Heart left ventricle (tissue), 16 donors: Measurements from ENCODE around the gene AHCYL1. TPM values are rescaled to one million over a fixed set of nuclear protein-coding genes. Genes with fewer than 3 reads are reported as not detected.

Experiments
- ATAC-seq, 4 donors: fragments of 200-7000 bp; cut with Tn5 transposase; one replicate each; pipeline ENCODE4 v1.9.1; 2020 to 2022; ENCODE audit warnings: moderate library complexity in 4 of 4, mild to moderate bottlenecking in 3 of 4, moderate number of reproducible peaks in 1 of 4
- DNase-seq, 5 donors: peaks; one replicate each; pipeline ENCODE4 v3.0.0-alpha.2; 2020
- H3K27ac ChIP-seq, 12 donors: fragments of 200-600 bp; sonication (generic) in 4 of 12; one replicate each; pipeline versions ENCODE4 v1.5.0 to v1.8.0; 2016 to 2022; ENCODE audit warnings: mild to moderate bottlenecking in 2 of 12
- H3K27me3 ChIP-seq, 9 donors: fragments of 200-600 bp; sonication (generic) in 2 of 9; one replicate each; pipeline versions ENCODE4 v1.5.1 to v1.8.0; 2016 to 2022; ENCODE audit warnings: mild to moderate bottlenecking in 3 of 9
- H3K36me3 ChIP-seq, 9 donors: fragments of 200-600 bp; sonication (generic) in 2 of 9; one replicate each; pipeline versions ENCODE4 v1.5.0 to v1.8.0; 2018 to 2022; ENCODE audit warnings: mild to moderate bottlenecking in 2 of 9
- H3K4me1 ChIP-seq, 12 donors: fragments of 200-600 bp; sonication (generic) in 4 of 12; one replicate each; pipeline versions ENCODE4 v1.5.0 to v1.8.0; 2016 to 2022; ENCODE audit warnings: mild to moderate bottlenecking in 3 of 12
- H3K4me3 ChIP-seq, 12 donors: fragments of 200-600 bp; sonication (generic) in 4 of 12; one replicate each; pipeline versions ENCODE4 v1.5.0 to v1.8.0; 2017 to 2022; ENCODE audit warnings: mild to moderate bottlenecking in 9 of 12, moderate library complexity in 4 of 12
- H3K9me3 ChIP-seq, 12 donors: fragments of 200-600 bp; sonication (generic) in 4 of 12; one replicate each; pipeline versions ENCODE4 v1.5.0 to v1.8.0; 2016 to 2022; ENCODE audit warnings: mild to moderate bottlenecking in 1 of 12
- POLR2A ChIP-seq, 2 donors: fragments of 450-650 bp; IDR thresholded peaks; one replicate each; pipeline ENCODE4 v1.6.1; 2017; ENCODE audit warnings: antibody characterized with exemption in 2 of 2, mild to moderate bottlenecking in 2 of 2, moderate library complexity in 2 of 2
- WGBS, 4 donors: extraction: QIAGEN DNeasy Blood & Tissue Kit in 2 of 4; methylation state at CpG; one replicate each; pipeline versions ENCODE4 v1.1.5 to v1.1.7; 2013 to 2018; 5-methylcytosine and 5-hydroxymethylcytosine counted together
- intact Hi-C, 10 donors: fragments of 100-400 bp; cut with DNase I; formaldehyde crosslinking; loops; one replicate each; pipeline versions ENCODE4 v1.11.1 to v1.14.2; 2022
- polyA plus RNA-seq, 2 donors: library from polyadenylated mRNA; stranded (reverse); fragments of 200-250 nt; gene quantifications; one replicate each; pipeline ENCODE4 v1.2.3, GENCODE V29; 2013
- total RNA-seq, 9 donors: library from RNA; depleted of rRNA in 2 of 9; stranded (reverse); fragments of >200 nt in 2 of 9; fragmentation: NEBNext Ultra II Directional in 3 of 9; extraction: Animal tissue kit (Norgen Biotek cat#: 25700) in 3 of 9; gene quantifications; one replicate each; pipeline versions ENCODE4 v1.1.0 to v1.2.4, GENCODE V29; 2016 to 2023
- TF ChIP-seq, protein P1 (sequence below), 12 donors: fragments of 200-600 bp; sonication (generic) in 4 of 12; IDR thresholded peaks; one replicate each; pipeline versions ENCODE4 v1.5.0 to v1.8.0; 2018 to 2022; ENCODE audit warnings: antibody characterized with exemption in 12 of 12, mild to moderate bottlenecking in 5 of 12
- donor health status: ischemic (EF 13 %, LVEDD 7.1; RV severe dilation, severe dysfunction).
- donor health status: healthy with polysubstance abuse.
- donor health status: DM: no; HTN: yes; CAD: no.
- donor health status: DM: no; HTN: no; CAD: no.
- donor health status: ischemic (EF 25% LVEDD 6.9; RV normal size, moderate dysfunction).
- donor health status: ischemic (EF 25% LVEDD 5.7; RV mildly dilated, moderate dysfunction).
- donor health status: healthy.
- donor health status: DM: yes; HTN: yes; CAD: no.
- donor health status: ischemic (EF 35%, LVEDD 5.7; RV mildly dilated, moderate dysfunction).
- donor health status: nonischemic (EF 11% LVEDD 7.7; RV severe dilation, severe dysfunction).
- donor health status: DM: yes; HTN: yes; CAD: no.
- donor health status: PGD.
- donor health status: ischemic (EF 29% LVEDD 5.4; RV normal size, mild dysfunction).
- donor health status: nonischemic (EF 23%, LVEDD 6.1; RV moderate dilation, normal function).

The AHCYL1 gene
- total and polyA plus RNA-seq, 11 donors: 23.8 to 56.7 (median 42.1) TPM

GRCh38 chr1:109994654-109995053, 10.1 kb downstream of the AHCYL1 start:
- Histone ChIP-seq H3K4me3 (no peak overlapping the region), H3K27me3 (no peaks in the 10 kb centered on the region), H3K9me3 (no peaks in the 10 kb centered on the region), H3K36me3 (peaks cover 0 to 24% (median 4%) of the 10 kb centered on the region in 9 donors), H3K27ac (peak overlapping the region in 1 of 12 donors; percentile 21), H3K4me1 (peaks cover 5 to 79% (median 35%) of the 10 kb centered on the region in 12 donors)
- TF ChIP-seq POLR2A (IDR thresholded peaks at IDR 0.05): no peak
- TF ChIP-seq, protein P1, sequence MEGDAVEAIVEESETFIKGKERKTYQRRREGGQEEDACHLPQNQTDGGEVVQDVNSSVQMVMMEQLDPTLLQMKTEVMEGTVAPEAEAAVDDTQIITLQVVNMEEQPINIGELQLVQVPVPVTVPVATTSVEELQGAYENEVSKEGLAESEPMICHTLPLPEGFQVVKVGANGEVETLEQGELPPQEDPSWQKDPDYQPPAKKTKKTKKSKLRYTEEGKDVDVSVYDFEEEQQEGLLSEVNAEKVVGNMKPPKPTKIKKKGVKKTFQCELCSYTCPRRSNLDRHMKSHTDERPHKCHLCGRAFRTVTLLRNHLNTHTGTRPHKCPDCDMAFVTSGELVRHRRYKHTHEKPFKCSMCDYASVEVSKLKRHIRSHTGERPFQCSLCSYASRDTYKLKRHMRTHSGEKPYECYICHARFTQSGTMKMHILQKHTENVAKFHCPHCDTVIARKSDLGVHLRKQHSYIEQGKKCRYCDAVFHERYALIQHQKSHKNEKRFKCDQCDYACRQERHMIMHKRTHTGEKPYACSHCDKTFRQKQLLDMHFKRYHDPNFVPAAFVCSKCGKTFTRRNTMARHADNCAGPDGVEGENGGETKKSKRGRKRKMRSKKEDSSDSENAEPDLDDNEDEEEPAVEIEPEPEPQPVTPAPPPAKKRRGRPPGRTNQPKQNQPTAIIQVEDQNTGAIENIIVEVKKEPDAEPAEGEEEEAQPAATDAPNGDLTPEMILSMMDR (IDR thresholded peaks at IDR 0.05): no peak
- DNase-seq: no peak
- WGBS, 4 donors: 78 to 95% (median 88%) methylated on average over 1 of the region's 1 CpG
- intact Hi-C loops: no loop called here
- no peak for ATAC-seq

DNA sequence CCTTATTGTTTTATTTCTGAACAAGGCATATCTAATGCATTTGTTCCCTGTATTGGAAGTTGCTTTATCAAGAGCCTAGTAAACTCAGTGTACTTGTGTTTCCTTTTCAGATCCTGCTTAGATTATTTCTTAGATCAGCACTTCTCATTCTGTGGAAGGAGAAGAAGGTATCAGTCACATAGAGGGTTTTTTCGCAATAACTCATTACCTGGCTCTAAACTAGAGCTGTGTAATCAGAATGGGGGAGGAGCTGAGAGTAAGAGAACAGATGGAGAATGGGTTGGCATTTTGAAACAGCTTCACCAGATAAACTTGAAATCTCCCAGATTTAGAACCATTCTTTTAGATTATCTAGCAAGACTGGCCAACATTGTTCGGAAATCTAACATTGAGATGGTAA, 11.0 kb downstream of the AHCYL1 start:
- WGBS, 4 donors: 96 to 100% (median 98%) methylated on average over 2 of the region's 2 CpGs
- H3K9me3 ChIP-seq: no peaks in the 10 kb centered on the region
- peaks cover 0 to 24% (median 4%) of the 10 kb centered on the region in 9 donors for H3K36me3 ChIP-seq
- TF ChIP-seq, protein P1 (IDR thresholded peaks at IDR 0.05): no peak
- TF ChIP-seq POLR2A (IDR thresholded peaks at IDR 0.05): no peak
- H3K4me3 ChIP-seq: no peak overlapping the region
- ATAC-seq (no peak), DNase-seq (no peak)
- no peaks in the 10 kb centered on the region for H3K27me3 ChIP-seq
- H3K4me1 ChIP-seq: peaks cover 3 to 81% (median 28%) of the 10 kb centered on the region in 12 donors
- peak overlapping the region in 1 of 12 donors; percentile 21 for H3K27ac ChIP-seq
- intact Hi-C loops: no loop called here

GRCh38 chr1:109996476-109996875, 11.9 kb downstream of the AHCYL1 start:
- Histone ChIP-seq H3K36me3 (peaks cover 0 to 18% (median 4%) of the 10 kb centered on the region in 9 donors), H3K27me3 (no peaks in the 10 kb centered on the region), H3K27ac (no peak overlapping the region), H3K9me3 (no peaks in the 10 kb centered on the region), H3K4me3 (no peak overlapping the region), H3K4me1 (peaks cover 0 to 71% (median 21%) of the 10 kb centered on the region in 12 donors)
- peak in 1 of 4 donors; percentile 33 for ATAC-seq
- no peak for TF ChIP-seq POLR2A (IDR thresholded peaks at IDR 0.05)
- TF ChIP-seq, protein P1 (IDR thresholded peaks at IDR 0.05): no peak
- 84 to 94% (median 91%) methylated on average over 5 of the region's 5 CpGs for WGBS, 4 donors
- no peak for DNase-seq
- intact Hi-C loops: no loop called here

DNA sequence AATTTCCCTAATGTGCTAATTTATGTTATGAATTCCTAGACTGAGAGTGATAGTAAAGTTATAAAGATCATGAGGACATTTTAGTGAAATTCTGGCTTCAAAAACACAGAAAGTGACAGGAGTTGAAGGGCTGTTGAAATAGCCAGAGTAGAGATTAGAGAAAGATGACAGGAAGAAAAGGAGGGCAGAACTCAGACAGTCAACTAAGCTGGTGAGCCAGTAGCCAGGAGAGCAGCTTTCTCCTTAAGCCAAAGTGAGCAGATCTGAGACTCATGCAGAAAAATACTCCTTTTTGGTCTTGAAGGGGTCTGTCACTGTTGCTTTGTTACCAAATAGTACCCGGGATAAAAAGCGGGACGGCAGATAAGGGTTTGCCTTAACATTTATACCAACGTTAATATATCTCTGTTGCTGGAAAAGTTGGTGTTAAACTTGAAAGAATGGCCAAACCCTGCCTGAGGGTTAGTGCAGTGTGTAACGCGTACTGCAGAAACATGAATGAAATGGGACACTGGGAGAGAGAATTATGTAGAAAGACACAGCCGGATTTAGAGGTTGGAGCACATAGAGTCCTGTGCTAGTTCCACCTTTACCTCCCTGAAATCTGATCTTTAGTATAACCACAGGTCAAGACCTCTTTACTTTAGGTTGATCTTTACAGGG, 12.8 kb downstream of the AHCYL1 start:
- H3K36me3 ChIP-seq: peaks cover 0 to 16% (median 4%) of the 10 kb centered on the region in 9 donors
- H3K4me1 ChIP-seq: peaks cover 0 to 65% (median 19%) of the 10 kb centered on the region in 12 donors
- ATAC-seq (no peak), DNase-seq (no peak)
- H3K27me3 ChIP-seq: no peaks in the 10 kb centered on the region
- WGBS, 4 donors: 59 to 73% (median 65%) methylated on average over 7 of the region's 7 CpGs
- H3K27ac ChIP-seq: peak overlapping the region in 1 of 12 donors; percentile 7
- intact Hi-C loops: no loop called here
- no peak for TF ChIP-seq POLR2A (IDR thresholded peaks at IDR 0.05)
- TF ChIP-seq, protein P1 (IDR thresholded peaks at IDR 0.05): no peak
- H3K4me3 ChIP-seq: no peak overlapping the region
- H3K9me3 ChIP-seq: no peaks in the 10 kb centered on the region
